GM18526 (cell line): Measurements from ENCODE around the gene KIR3DL1.
"Not testable (repeated sequence)": the region's sequence is repeated elsewhere in the genome, so short reads cannot be mapped to it uniquely, and the experiment has no call there.

Source experiments
- POLR2A ChIP-seq: IDR thresholded peaks from 3 replicates; pipeline ENCODE4 v1.6.1; 2011; ENCODE audit not compliant: insufficient read length; ENCODE audit errors: extremely low read depth

KIR3DL1 gene

GRCh38 chr19:54816251-54816650, at the start of gene KIR3DL1:
Gene KIR3DL1 (plus strand): TSS chr19:54816468.
- not testable (repeated sequence) for TF ChIP-seq POLR2A

- not testable (repeated sequence) for TF ChIP-seq POLR2A
These were observed 46.6 kb upstream of the KIR3DL1 start, which contains the start of gene KIR2DL1 for GRCh38 chr19:54769646-54770045. Gene KIR2DL1 (plus strand): TSS chr19:54769793. CDS start chr19:54769851, 58 bp downstream.

- no peak for TF ChIP-seq POLR2A
These were observed 25.6 kb upstream of the KIR3DL1 start for GRCh38 chr19:54790711-54791110.

- no peak for TF ChIP-seq POLR2A
These were observed 24.8 kb upstream of the KIR3DL1 start for GRCh38 chr19:54791476-54791875.

- TF ChIP-seq POLR2A = no peak
These were observed 23.5 kb upstream of the KIR3DL1 start for GRCh38 chr19:54792814-54793213.

- TF ChIP-seq POLR2A = no peak
These were observed 20.5 kb upstream of the KIR3DL1 start for GRCh38 chr19:54795758-54796157.

GRCh38 chr19:54803410-54803809, 12.9 kb upstream of the KIR3DL1 start, which contains the start of gene KIR2DL4:
Gene KIR2DL4 (plus strand): TSS chr19:54803610. CDS start chr19:54803652, 42 bp downstream.
- no peak for TF ChIP-seq POLR2A

- no peak for TF ChIP-seq POLR2A
These were observed 12.2 kb upstream of the KIR3DL1 start for GRCh38 chr19:54804101-54804500.

- TF ChIP-seq POLR2A = no peak
These were observed 11.7 kb upstream of the KIR3DL1 start for GRCh38 chr19:54804571-54804970.

- TF ChIP-seq POLR2A = no peak
These were observed 10.4 kb upstream of the KIR3DL1 start for GRCh38 chr19:54805665-54806515.

GRCh38 chr19:54806516-54806838, 9.8 kb upstream of the KIR3DL1 start:
- no peak for TF ChIP-seq POLR2A

GRCh38 chr19:54817670-54818536, 1.6 kb downstream of the KIR3DL1 start:
- no peak for TF ChIP-seq POLR2A

- not testable (repeated sequence) for TF ChIP-seq POLR2A
These were observed 16.2 kb downstream of the KIR3DL1 start, which contains the start of gene KIR2DS4 for GRCh38 chr19:54832496-54832895. Gene KIR2DS4 (plus strand): TSS chr19:54832676.

- not testable (repeated sequence) for TF ChIP-seq POLR2A
These were observed 33.9 kb downstream of the KIR3DL1 start, which contains the start of gene KIR3DL2 for GRCh38 chr19:54850061-54850640. Gene KIR3DL2 (plus strand): TSS chr19:54850443. CDS start chr19:54850476, 33 bp downstream.

GRCh38 chr19:54850930-54851329, 34.7 kb downstream of the KIR3DL1 start:
- TF ChIP-seq POLR2A = no peak

GRCh38 chr19:54851353-54851752, 35.1 kb downstream of the KIR3DL1 start:
- TF ChIP-seq POLR2A = no peak

- no peak for TF ChIP-seq POLR2A
These were observed 55.4 kb downstream of the KIR3DL1 start for GRCh38 chr19:54871696-54872095.
